ENCODE measurements around the gene BPIFB6. TPM values are rescaled to one million over a fixed set of nuclear protein-coding genes. Genes with fewer than 3 reads are reported as not detected.

BPIFB6 gene
- polyA plus RNA-seq, 6 donors from 2014 or later: not detected

GRCh38 chr20:33015700-33016580 lies 15.5 kb upstream of the BPIFB6 start:
- peaks cover 0 to 3% (median 0%) of the 10 kb centered on the region in 7 donors for H3K9me3 Mint-ChIP-seq
- H3K27ac Mint-ChIP-seq: peak overlapping the region in 1 of 6 donors; percentile 32
- H3K27me3 Mint-ChIP-seq: peaks cover 0 to 14% (median 8%) of the 10 kb centered on the region in 3 donors
- DNase-seq: no peak
- H3K4me1 Mint-ChIP-seq: peaks cover 0 to 4% (median 2%) of the 10 kb centered on the region in 3 donors
- no peak for ATAC-seq (ENCODE audit: low read depth in 2 of 2)
- no peaks in the 10 kb centered on the region for H3K36me3 Mint-ChIP-seq
- H3K4me3 Mint-ChIP-seq: no peak overlapping the region

GRCh38 chr20:33016581-33017109 lies 14.8 kb upstream of the BPIFB6 start:
- Mint-ChIP-seq H3K9me3 (peaks cover 0 to 3% (median 0%) of the 10 kb centered on the region in 7 donors), H3K4me1 (peaks cover 0 to 4% (median 2%) of the 10 kb centered on the region in 3 donors), H3K36me3 (no peaks in the 10 kb centered on the region), H3K4me3 (no peak overlapping the region), H3K27me3 (peaks cover 0 to 14% (median 8%) of the 10 kb centered on the region in 3 donors), H3K27ac (peak overlapping the region in 2 of 6 donors; percentile 32 to 47)
- DNase-seq: no peak
- no peak for ATAC-seq (ENCODE audit: low read depth in 2 of 2)

- ATAC-seq (ENCODE audit: low read depth in 2 of 2) (no peak), DNase-seq (no peak)
- Mint-ChIP-seq H3K36me3 (no peaks in the 10 kb centered on the region), H3K4me1 (peaks cover 0 to 4% (median 2%) of the 10 kb centered on the region in 3 donors), H3K4me3 (peak overlapping the region in 1 of 8 donors; percentile 3), H3K27me3 (peaks cover 0 to 14% (median 8%) of the 10 kb centered on the region in 3 donors), H3K9me3 (peaks cover 0 to 3% (median 0%) of the 10 kb centered on the region in 7 donors), H3K27ac (peak overlapping the region in 1 of 6 donors; percentile 32)
These were observed 13.9 kb upstream of the BPIFB6 start for GRCh38 chr20:33017542-33017941.

GRCh38 chr20:33018169-33018931 lies 13.1 kb upstream of the BPIFB6 start:
- H3K4me1 Mint-ChIP-seq: peaks cover 0 to 4% (median 2%) of the 10 kb centered on the region in 3 donors
- peaks cover 0 to 14% (median 8%) of the 10 kb centered on the region in 3 donors for H3K27me3 Mint-ChIP-seq
- peaks cover 0 to 3% (median 0%) of the 10 kb centered on the region in 7 donors for H3K9me3 Mint-ChIP-seq
- no peaks in the 10 kb centered on the region for H3K36me3 Mint-ChIP-seq
- ATAC-seq (ENCODE audit: low read depth in 2 of 2): no peak
- H3K4me3 Mint-ChIP-seq: peak overlapping the region in 1 of 8 donors; percentile 3
- H3K27ac Mint-ChIP-seq: peak overlapping the region in 1 of 6 donors; percentile 56
- no peak for DNase-seq

GRCh38 chr20:33019465-33020277 lies 11.8 kb upstream of the BPIFB6 start:
- Mint-ChIP-seq H3K27me3 (peaks cover 0 to 9% (median 8%) of the 10 kb centered on the region in 3 donors), H3K27ac (peak overlapping the region in 1 of 6 donors; percentile 47), H3K4me1 (peaks cover 0 to 4% (median 2%) of the 10 kb centered on the region in 3 donors), H3K4me3 (no peak overlapping the region), H3K36me3 (no peaks in the 10 kb centered on the region), H3K9me3 (peaks cover 0 to 3% (median 0%) of the 10 kb centered on the region in 7 donors)
- ATAC-seq (ENCODE audit: low read depth in 2 of 2): no peak
- no peak for DNase-seq

- Mint-ChIP-seq H3K4me1 (peaks cover 0 to 4% (median under 1%) of the 10 kb centered on the region in 3 donors), H3K4me3 (no peak overlapping the region), H3K36me3 (no peaks in the 10 kb centered on the region), H3K27ac (no peak overlapping the region), H3K27me3 (peaks cover 0 to 9% (median 8%) of the 10 kb centered on the region in 3 donors), H3K9me3 (peaks cover 0 to 3% (median 0%) of the 10 kb centered on the region in 7 donors)
- ATAC-seq (ENCODE audit: low read depth in 2 of 2): no peak
- DNase-seq: no peak
These were observed 10.9 kb upstream of the BPIFB6 start for GRCh38 chr20:33020278-33021161.

GRCh38 chr20:33021879-33022278 lies 9.6 kb upstream of the BPIFB6 start:
- Mint-ChIP-seq H3K27me3 (peaks cover 0 to 1% (median 0%) of the 10 kb centered on the region in 3 donors), H3K27ac (no peak overlapping the region), H3K36me3 (no peaks in the 10 kb centered on the region), H3K9me3 (peaks cover 0 to 3% (median 0%) of the 10 kb centered on the region in 7 donors), H3K4me1 (no peaks in the 10 kb centered on the region), H3K4me3 (no peak overlapping the region)
- DNase-seq: no peak
- no peak for ATAC-seq (ENCODE audit: low read depth in 2 of 2)

- Mint-ChIP-seq H3K4me1 (no peaks in the 10 kb centered on the region), H3K9me3 (peaks cover 0 to 3% (median 0%) of the 10 kb centered on the region in 7 donors), H3K27ac (no peak overlapping the region), H3K36me3 (no peaks in the 10 kb centered on the region), H3K4me3 (no peak overlapping the region), H3K27me3 (no peaks in the 10 kb centered on the region)
- DNase-seq (no peak), ATAC-seq (ENCODE audit: low read depth in 2 of 2) (no peak)
These were observed 9.2 kb upstream of the BPIFB6 start for GRCh38 chr20:33022289-33022688.

- ATAC-seq (ENCODE audit: low read depth in 2 of 2) (no peak), DNase-seq (no peak)
- Mint-ChIP-seq H3K27ac (no peak overlapping the region), H3K4me3 (no peak overlapping the region), H3K4me1 (no peaks in the 10 kb centered on the region), H3K27me3 (no peaks in the 10 kb centered on the region), H3K36me3 (no peaks in the 10 kb centered on the region), H3K9me3 (peaks cover 0 to 3% (median 0%) of the 10 kb centered on the region in 7 donors)
These were observed 8.6 kb upstream of the BPIFB6 start for GRCh38 chr20:33022694-33023438.

- ATAC-seq (ENCODE audit: low read depth in 2 of 2) (no peak), DNase-seq (no peak)
- no peak overlapping the region for H3K4me3 Mint-ChIP-seq
- H3K9me3 Mint-ChIP-seq: peaks cover 0 to 3% (median 0%) of the 10 kb centered on the region in 7 donors
- H3K4me1 Mint-ChIP-seq: no peaks in the 10 kb centered on the region
- no peaks in the 10 kb centered on the region for H3K27me3 Mint-ChIP-seq
- H3K36me3 Mint-ChIP-seq: no peaks in the 10 kb centered on the region
- H3K27ac Mint-ChIP-seq: peak overlapping the region in 1 of 6 donors; percentile 58
These were observed 7.8 kb upstream of the BPIFB6 start for GRCh38 chr20:33023439-33024242.

GRCh38 chr20:33024243-33024560 lies 7.2 kb upstream of the BPIFB6 start:
- Mint-ChIP-seq H3K36me3 (no peaks in the 10 kb centered on the region), H3K9me3 (peaks cover 0 to 3% (median 0%) of the 10 kb centered on the region in 7 donors), H3K27me3 (no peaks in the 10 kb centered on the region), H3K27ac (peak overlapping the region in 1 of 6 donors; percentile 58), H3K4me3 (no peak overlapping the region), H3K4me1 (no peaks in the 10 kb centered on the region)
- no peak for DNase-seq
- no peak for ATAC-seq (ENCODE audit: low read depth in 2 of 2)

Measured in naive B cell (primary cell).